ENCODE data around the gene PCDH10.

DNA sequence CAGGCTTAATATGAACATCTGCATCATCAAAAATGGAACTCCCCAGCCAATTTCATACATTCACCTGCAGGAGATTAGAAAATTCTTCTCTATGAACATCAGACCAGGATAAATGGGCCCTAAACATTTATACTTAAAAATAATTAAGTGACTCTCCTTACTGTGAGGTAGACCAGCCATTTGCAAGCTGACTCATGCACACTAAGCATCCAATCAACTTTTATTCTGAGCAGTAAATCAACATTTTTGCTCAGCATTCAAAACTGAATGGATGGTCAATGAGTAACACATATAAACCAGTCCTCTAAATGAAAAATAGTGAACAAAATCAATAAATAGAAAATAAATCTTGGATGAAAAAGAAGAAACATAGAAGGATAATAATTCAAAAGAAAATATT is 19.9 kb upstream of the PCDH10 start:
- TF ChIP-seq, protein P1, sequence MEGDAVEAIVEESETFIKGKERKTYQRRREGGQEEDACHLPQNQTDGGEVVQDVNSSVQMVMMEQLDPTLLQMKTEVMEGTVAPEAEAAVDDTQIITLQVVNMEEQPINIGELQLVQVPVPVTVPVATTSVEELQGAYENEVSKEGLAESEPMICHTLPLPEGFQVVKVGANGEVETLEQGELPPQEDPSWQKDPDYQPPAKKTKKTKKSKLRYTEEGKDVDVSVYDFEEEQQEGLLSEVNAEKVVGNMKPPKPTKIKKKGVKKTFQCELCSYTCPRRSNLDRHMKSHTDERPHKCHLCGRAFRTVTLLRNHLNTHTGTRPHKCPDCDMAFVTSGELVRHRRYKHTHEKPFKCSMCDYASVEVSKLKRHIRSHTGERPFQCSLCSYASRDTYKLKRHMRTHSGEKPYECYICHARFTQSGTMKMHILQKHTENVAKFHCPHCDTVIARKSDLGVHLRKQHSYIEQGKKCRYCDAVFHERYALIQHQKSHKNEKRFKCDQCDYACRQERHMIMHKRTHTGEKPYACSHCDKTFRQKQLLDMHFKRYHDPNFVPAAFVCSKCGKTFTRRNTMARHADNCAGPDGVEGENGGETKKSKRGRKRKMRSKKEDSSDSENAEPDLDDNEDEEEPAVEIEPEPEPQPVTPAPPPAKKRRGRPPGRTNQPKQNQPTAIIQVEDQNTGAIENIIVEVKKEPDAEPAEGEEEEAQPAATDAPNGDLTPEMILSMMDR (IDR thresholded peaks at IDR 0.05): no peak
- TF ChIP-seq POLR2A (IDR thresholded peaks at IDR 0.05): no peak

Measured in body of pancreas (tissue), 4 donors.